ENCODE results near the gene PLCG1.

Gene PLCG1

DNA sequence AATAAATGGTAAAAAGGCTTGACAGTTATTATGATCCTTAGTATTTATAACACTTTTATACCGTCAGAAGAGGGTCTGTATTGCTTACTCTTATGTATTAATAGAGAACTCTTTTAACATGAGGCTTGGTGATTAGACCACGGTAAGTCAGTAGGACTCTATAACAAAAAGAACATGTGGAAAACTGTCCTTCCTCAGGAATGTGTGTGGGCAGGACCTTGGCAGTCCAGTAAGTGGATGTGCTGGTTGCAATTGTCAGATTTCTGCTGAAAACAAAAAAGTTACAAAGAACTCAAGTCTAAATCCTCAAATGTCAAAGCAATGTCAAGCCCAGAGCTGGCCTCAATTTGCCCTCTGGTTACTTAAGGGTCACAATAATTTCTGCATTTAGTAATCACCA lies 81.1 kb downstream of the PLCG1 start:
- no peaks in the 10 kb centered on the region for H3K4me1 ChIP-seq (ENCODE audit: control insufficient read depth, insufficient read depth, low read length)
- no peaks in the 10 kb centered on the region for H3K36me3 ChIP-seq (ENCODE audit: control insufficient read depth, insufficient read depth, low read length)
- H3K9ac ChIP-seq (ENCODE audit: low read depth, low read length), result no peak overlapping the region
- no peak overlapping the region for H3K4me3 ChIP-seq (ENCODE audit: low read depth, low read length)
- H3K9me3 ChIP-seq (ENCODE audit: control insufficient read depth, insufficient read depth, low read length), result no peaks in the 10 kb centered on the region
- H3K27me3 ChIP-seq (ENCODE audit: control insufficient read depth, insufficient read depth, low read length), result no peaks in the 10 kb centered on the region

DNA sequence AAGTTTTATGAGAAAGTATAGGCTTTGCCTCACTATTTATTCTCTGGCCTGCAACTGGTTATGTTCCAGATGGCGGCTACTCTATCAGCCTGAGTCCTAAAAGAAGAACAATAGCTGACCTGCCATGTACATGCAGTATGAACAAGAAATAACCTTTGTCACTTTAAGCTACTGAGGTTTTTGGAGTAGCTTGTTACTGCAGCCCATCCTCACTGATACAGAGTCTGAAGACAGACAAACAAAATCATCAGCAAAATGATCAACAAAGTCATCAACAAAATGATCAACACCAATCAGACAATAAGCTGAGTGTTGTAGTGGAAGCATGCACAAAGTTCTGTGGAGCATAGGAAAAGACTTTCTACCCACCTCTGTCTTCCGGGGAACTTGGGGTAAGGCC lies 82.5 kb downstream of the PLCG1 start:
- no peaks in the 10 kb centered on the region for H3K9me3 ChIP-seq (ENCODE audit: control insufficient read depth, insufficient read depth, low read length)
- no peaks in the 10 kb centered on the region for H3K27me3 ChIP-seq (ENCODE audit: control insufficient read depth, insufficient read depth, low read length)
- no peak overlapping the region for H3K9ac ChIP-seq (ENCODE audit: low read depth, low read length)
- no peaks in the 10 kb centered on the region for H3K4me1 ChIP-seq (ENCODE audit: control insufficient read depth, insufficient read depth, low read length)
- H3K4me3 ChIP-seq (ENCODE audit: low read depth, low read length), result no peak overlapping the region
- no peaks in the 10 kb centered on the region for H3K36me3 ChIP-seq (ENCODE audit: control insufficient read depth, insufficient read depth, low read length)

DNA sequence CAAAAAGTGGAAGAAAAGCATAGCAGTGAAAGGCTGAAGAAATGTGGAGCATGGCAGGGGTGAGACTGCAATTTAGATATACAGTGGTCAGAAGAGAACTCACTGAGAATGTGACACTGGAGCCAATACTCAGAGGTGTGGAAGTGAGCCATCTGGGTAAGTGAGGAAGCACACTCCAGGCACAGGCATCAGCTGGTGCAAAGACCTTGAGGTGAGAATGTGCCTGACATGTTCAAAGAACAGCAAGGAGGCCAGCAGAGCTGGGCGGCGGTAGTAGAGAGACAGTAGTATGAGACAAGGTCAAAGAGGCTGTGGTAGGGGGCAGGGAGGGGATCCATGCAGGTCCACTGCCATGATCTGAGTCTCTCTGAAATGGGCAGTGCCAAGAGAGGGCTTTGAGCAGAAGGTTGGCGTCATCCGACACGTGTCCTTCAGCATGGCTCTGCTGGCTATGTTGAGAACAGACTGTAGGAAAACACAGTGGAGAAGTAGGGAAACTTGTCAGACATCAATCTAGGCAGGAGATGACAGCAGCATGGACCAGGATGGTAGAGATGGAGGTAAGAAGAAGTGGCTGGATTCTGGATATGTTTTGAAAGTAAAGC lies 84.4 kb downstream of the PLCG1 start:
- Histone ChIP-seq H3K9ac (ENCODE audit: low read depth, low read length) (no peak overlapping the region), H3K27me3 (ENCODE audit: control insufficient read depth, insufficient read depth, low read length) (no peaks in the 10 kb centered on the region), H3K4me1 (ENCODE audit: control insufficient read depth, insufficient read depth, low read length) (no peaks in the 10 kb centered on the region), H3K9me3 (ENCODE audit: control insufficient read depth, insufficient read depth, low read length) (no peaks in the 10 kb centered on the region), H3K36me3 (ENCODE audit: control insufficient read depth, insufficient read depth, low read length) (no peaks in the 10 kb centered on the region), H3K4me3 (ENCODE audit: low read depth, low read length) (no peak overlapping the region)

DNA sequence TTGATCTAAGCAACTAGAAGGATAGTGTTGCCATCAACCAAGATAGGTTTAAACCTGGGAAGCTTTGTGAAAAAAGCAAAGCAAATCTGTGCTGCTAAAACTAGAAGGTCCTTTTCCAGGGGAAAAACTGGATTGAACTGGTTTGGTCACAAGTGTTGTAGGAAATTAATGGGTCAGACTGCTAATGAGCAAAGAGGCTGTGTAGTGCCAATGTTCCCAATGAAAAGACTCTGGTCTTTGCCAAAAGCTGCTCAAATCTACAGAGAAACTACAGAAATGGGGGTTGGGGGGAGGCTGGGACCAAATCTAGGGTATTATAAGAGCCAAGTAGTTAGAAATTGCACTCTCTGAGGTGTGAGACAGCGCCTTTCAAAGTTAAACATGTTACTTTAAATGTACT lies 85.0 kb downstream of the PLCG1 start:
- no peaks in the 10 kb centered on the region for H3K9me3 ChIP-seq (ENCODE audit: control insufficient read depth, insufficient read depth, low read length)
- H3K4me1 ChIP-seq (ENCODE audit: control insufficient read depth, insufficient read depth, low read length), result no peaks in the 10 kb centered on the region
- H3K27me3 ChIP-seq (ENCODE audit: control insufficient read depth, insufficient read depth, low read length), result no peaks in the 10 kb centered on the region
- H3K4me3 ChIP-seq (ENCODE audit: low read depth, low read length), result no peak overlapping the region
- no peak overlapping the region for H3K9ac ChIP-seq (ENCODE audit: low read depth, low read length)
- no peaks in the 10 kb centered on the region for H3K36me3 ChIP-seq (ENCODE audit: control insufficient read depth, insufficient read depth, low read length)

- H3K9me3 ChIP-seq (ENCODE audit: control insufficient read depth, insufficient read depth, low read length), result no peaks in the 10 kb centered on the region
- H3K9ac ChIP-seq (ENCODE audit: low read depth, low read length), result no peak overlapping the region
- H3K4me3 ChIP-seq (ENCODE audit: low read depth, low read length), result no peak overlapping the region
- H3K36me3 ChIP-seq (ENCODE audit: control insufficient read depth, insufficient read depth, low read length), result no peaks in the 10 kb centered on the region
- H3K27me3 ChIP-seq (ENCODE audit: control insufficient read depth, insufficient read depth, low read length), result no peaks in the 10 kb centered on the region
- no peaks in the 10 kb centered on the region for H3K4me1 ChIP-seq (ENCODE audit: control insufficient read depth, insufficient read depth, low read length)
Measured at GRCh38 chr20:41222703-41223102, 85.4 kb downstream of the PLCG1 start.

DNA sequence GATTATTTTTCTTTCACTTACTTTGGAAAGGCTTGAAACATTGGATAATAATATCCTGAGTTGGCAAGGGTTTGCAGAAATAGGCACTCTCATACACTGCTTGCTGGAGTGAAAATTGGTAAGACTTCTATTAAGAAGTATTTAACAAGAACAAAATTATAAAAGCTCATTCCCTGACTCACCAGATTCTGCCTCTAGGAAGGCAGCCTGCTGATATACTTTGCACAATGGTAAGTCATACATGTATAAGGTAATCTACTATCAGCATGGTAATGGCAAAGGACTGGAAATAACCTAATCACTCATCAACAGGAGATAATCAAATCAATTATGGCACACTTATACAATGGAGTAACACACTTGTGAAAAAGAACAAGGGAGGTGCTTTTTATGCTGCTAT lies 85.8 kb downstream of the PLCG1 start:
- no peaks in the 10 kb centered on the region for H3K4me1 ChIP-seq (ENCODE audit: control insufficient read depth, insufficient read depth, low read length)
- no peak overlapping the region for H3K4me3 ChIP-seq (ENCODE audit: low read depth, low read length)
- H3K27me3 ChIP-seq (ENCODE audit: control insufficient read depth, insufficient read depth, low read length), result no peaks in the 10 kb centered on the region
- no peak overlapping the region for H3K9ac ChIP-seq (ENCODE audit: low read depth, low read length)
- H3K9me3 ChIP-seq (ENCODE audit: control insufficient read depth, insufficient read depth, low read length), result no peaks in the 10 kb centered on the region
- H3K36me3 ChIP-seq (ENCODE audit: control insufficient read depth, insufficient read depth, low read length), result no peaks in the 10 kb centered on the region

- Histone ChIP-seq H3K27me3 (ENCODE audit: control insufficient read depth, insufficient read depth, low read length) (no peaks in the 10 kb centered on the region), H3K9me3 (ENCODE audit: control insufficient read depth, insufficient read depth, low read length) (no peaks in the 10 kb centered on the region), H3K36me3 (ENCODE audit: control insufficient read depth, insufficient read depth, low read length) (no peaks in the 10 kb centered on the region), H3K9ac (ENCODE audit: low read depth, low read length) (no peak overlapping the region), H3K4me3 (ENCODE audit: low read depth, low read length) (no peak overlapping the region), H3K4me1 (ENCODE audit: control insufficient read depth, insufficient read depth, low read length) (no peaks in the 10 kb centered on the region)
Measured at GRCh38 chr20:41224281-41224680, 86.9 kb downstream of the PLCG1 start.

GRCh38 chr20:41225091-41225490 lies 87.7 kb downstream of the PLCG1 start:
- Histone ChIP-seq H3K4me3 (ENCODE audit: low read depth, low read length) (no peak overlapping the region), H3K9ac (ENCODE audit: low read depth, low read length) (no peak overlapping the region), H3K9me3 (ENCODE audit: control insufficient read depth, insufficient read depth, low read length) (no peaks in the 10 kb centered on the region), H3K4me1 (ENCODE audit: control insufficient read depth, insufficient read depth, low read length) (no peaks in the 10 kb centered on the region), H3K27me3 (ENCODE audit: control insufficient read depth, insufficient read depth, low read length) (no peaks in the 10 kb centered on the region), H3K36me3 (ENCODE audit: control insufficient read depth, insufficient read depth, low read length) (no peaks in the 10 kb centered on the region)

DNA sequence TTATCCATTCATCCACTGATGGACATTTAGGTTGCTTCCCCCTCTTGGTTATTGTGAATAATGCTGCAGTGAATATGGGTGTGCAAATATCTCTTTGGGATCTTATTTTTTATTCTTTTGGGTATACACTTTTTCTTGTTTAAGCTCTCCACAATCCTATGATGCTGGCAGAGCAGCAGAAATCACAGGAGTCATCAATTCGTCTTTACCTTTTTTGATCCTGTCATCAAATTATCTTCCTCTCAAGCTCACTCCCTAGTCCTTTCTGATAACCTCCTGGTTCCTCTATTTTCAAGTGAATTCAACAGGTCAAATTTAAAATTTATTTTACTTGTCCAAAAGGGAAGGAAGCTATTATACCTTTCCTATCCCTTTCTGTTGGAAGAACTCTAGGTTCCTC lies 89.1 kb downstream of the PLCG1 start:
- no peaks in the 10 kb centered on the region for H3K27me3 ChIP-seq (ENCODE audit: control insufficient read depth, insufficient read depth, low read length)
- no peaks in the 10 kb centered on the region for H3K36me3 ChIP-seq (ENCODE audit: control insufficient read depth, insufficient read depth, low read length)
- no peaks in the 10 kb centered on the region for H3K4me1 ChIP-seq (ENCODE audit: control insufficient read depth, insufficient read depth, low read length)

More for the DNA sequence above, 89.1 kb downstream of the PLCG1 start:
- no peak overlapping the region for H3K9ac ChIP-seq (ENCODE audit: low read depth, low read length)
- H3K4me3 ChIP-seq (ENCODE audit: low read depth, low read length), result no peak overlapping the region
- no peaks in the 10 kb centered on the region for H3K9me3 ChIP-seq (ENCODE audit: control insufficient read depth, insufficient read depth, low read length)
